K562 (cell line): ENCODE data around the gene CEMIP. TPM values are rescaled to one million over a fixed set of nuclear protein-coding genes. Genes with fewer than 3 reads are reported as not detected.

ENCODE experiments used
- ATAC-seq: fragments of 200-7000 bp; cut with Tn5 transposase; 3 replicates; pipeline ENCODE4 v1.9.1; 2020; ENCODE audit warnings: moderate library complexity
- BruUV-seq: library from RNA; stranded (reverse); fragments of 400-500 nt; replicated peaks from 2 replicates; lab custom pipeline; 2021; lab: Mats Ljungman, UMichigan
- CTCF ChIA-PET: fragments of 300-600 bp; formaldehyde crosslinking; extraction: SDS; loops from one replicate; lab custom pipeline; 2021; ENCODE audit warnings: low intra/inter-chr PET ratio; lab: Yijun Ruan, JAX
- POLR2A ChIA-PET: fragments of 300-600, 350-650 bp; sonication (Branson Sonifier 250); formaldehyde crosslinking; extraction: SDS; loops from one replicate; lab custom pipeline; 2021; ENCODE audit warnings: antibody characterized with exemption, inconsistent platforms; lab: Yijun Ruan, JAX
- DNase-seq, 4 experiments: peaks; one replicate each; pipeline versions ENCODE4 v3.0.0 to v3.0.0-alpha.2; 2011 to 2018; ENCODE audit warnings: low spot score in 3 of 4, mixed read lengths in 3 of 4; ENCODE audit errors: extremely low read depth in 1 of 4
- FAIRE-seq: peaks from 2 replicates; lab custom pipeline; 2011; peaks lifted over from hg19 to GRCh38; lab: Jason Lieb, UNC
- H2AFZ ChIP-seq: 2 replicates; pipeline ENCODE4 v1.6.0; 2011; ENCODE audit warnings: low read depth, low read length, control low read depth, inconsistent platforms
- H3K27ac ChIP-seq: fragments of 200-600 bp; 3 replicates; pipeline ENCODE4 v1.8.0; 2011; ENCODE audit warnings: low read depth, mild to moderate bottlenecking, control low read depth, inconsistent platforms, low read length, moderate library complexity, mixed read lengths; ENCODE audit errors: extremely low read depth
- H3K27me3 ChIP-seq, 2 experiments: fragments of 300-600 bp in 1 of 2; 2 replicates in 1 of 2; 3 replicates in 1 of 2; pipeline versions ENCODE4 v1.6.0 to v1.8.0; 2011; ENCODE audit warnings: inconsistent platforms in 2 of 2, low read length in 2 of 2, mild to moderate bottlenecking in 1 of 2, mixed read lengths in 1 of 2, moderate library complexity in 1 of 2; ENCODE audit not compliant: control insufficient read depth in 2 of 2, insufficient read depth in 2 of 2
- H3K36me3 ChIP-seq: fragments of 300-600 bp; 3 replicates; pipeline ENCODE4 v1.8.0; 2011; ENCODE audit warnings: mild to moderate bottlenecking, low read length, inconsistent platforms; ENCODE audit not compliant: control insufficient read depth, insufficient read depth
- H3K4me1 ChIP-seq, 2 experiments: fragments of 200-600 bp in 1 of 2; replicated peaks in 1 of 2; 2 replicates in 1 of 2; 3 replicates in 1 of 2; pipeline versions ENCODE4 v1.5.1 to v1.8.0; 2011; ENCODE audit warnings: inconsistent platforms in 2 of 2, low read length in 2 of 2, mild to moderate bottlenecking in 1 of 2, mixed read lengths in 1 of 2, moderate library complexity in 1 of 2; ENCODE audit not compliant: control insufficient read depth in 2 of 2, insufficient read depth in 2 of 2
- H3K4me2 ChIP-seq: 2 replicates; pipeline ENCODE4 v1.6.1; 2011; ENCODE audit warnings: low read length, control low read depth, inconsistent platforms, mixed read lengths; ENCODE audit not compliant: insufficient read depth
- H3K4me3 ChIP-seq: fragments of 200-600 bp; sonication (generic), shearing (Covaris generic); 2 replicates; pipeline ENCODE4 v1.5.1; 2016; ENCODE audit warnings: control low read depth, inconsistent platforms
- H3K79me2 ChIP-seq: fragments of 200-600 bp; 3 replicates; pipeline ENCODE4 v1.8.0; 2011; ENCODE audit warnings: low read length, inconsistent platforms; ENCODE audit not compliant: control insufficient read depth, insufficient read depth
- H3K9ac ChIP-seq, 2 experiments: 2 replicates each; pipeline versions ENCODE4 v1.6.0 to v1.6.1; 2011; ENCODE audit warnings: low read depth in 2 of 2, low read length in 2 of 2, control low read depth in 1 of 2, inconsistent platforms in 1 of 2, mild to moderate bottlenecking in 1 of 2, mixed read lengths in 1 of 2; ENCODE audit not compliant: insufficient read depth in 1 of 2
- H3K9me1 ChIP-seq: one replicate; pipeline ENCODE4 v1.6.0; 2011; ENCODE audit warnings: inconsistent platforms, mild to moderate bottlenecking, low read length, moderate library complexity; ENCODE audit not compliant: control insufficient read depth, insufficient read depth
- H3K9me3 ChIP-seq: replicated peaks from 2 replicates; pipeline ENCODE4 v1.5.1; 2011; ENCODE audit warnings: low read depth, low read length, inconsistent platforms; ENCODE audit not compliant: control insufficient read depth, insufficient read depth
- H4K20me1 ChIP-seq: replicated peaks from 2 replicates; pipeline ENCODE4 v1.6.1; 2011; ENCODE audit warnings: low read length, inconsistent platforms, mixed read lengths; ENCODE audit not compliant: control insufficient read depth, insufficient read depth
- CEBPG ChIP-seq, 3 experiments: fragments of 200-800 bp in 1 of 3; sonication (Bioruptor generic) in 1 of 3; sonication (generic) in 1 of 3; formaldehyde crosslinking in 1 of 3; IDR thresholded peaks in 2 of 3; conservative IDR thresholded peaks in 1 of 3; 2 replicates each; pipeline versions ENCODE4 v1.6.1 to v1.8.0; 2016 to 2022; ENCODE audit warnings: missing compliant biosample characterization in 2 of 3, missing genetic modification characterization in 2 of 3, mild to moderate bottlenecking in 1 of 3, missing genetic modification reagents in 1 of 3
- EZH2 ChIP-seq: IDR thresholded peaks from 2 replicates; pipeline ENCODE4 v1.6.1; 2012; ENCODE audit warnings: low read depth, mild to moderate bottlenecking, inconsistent platforms, low read length, borderline replicate concordance
- KDM1A ChIP-seq, 2 experiments: fragments of 450-650 bp; IDR thresholded peaks; 2 replicates each; pipeline ENCODE4 v1.6.1; 2016; ENCODE audit warnings: mild to moderate bottlenecking in 2 of 2
- RFX1 ChIP-seq: fragments of 450-650 bp; IDR thresholded peaks from 2 replicates; pipeline ENCODE4 v1.6.1; 2016; ENCODE audit warnings: mild to moderate bottlenecking, moderate library complexity
- SRF ChIP-seq, 2 experiments: fragments of 250-450, 450-650 bp in 1 of 2; sonication (Bioruptor Pico) in 1 of 2; sonication (generic) in 1 of 2; formaldehyde crosslinking; IDR thresholded peaks; 2 replicates each; pipeline versions ENCODE4 v1.5.0 to v1.5.1; 2020 to 2022; ENCODE audit warnings: mild to moderate bottlenecking in 1 of 2, missing genetic modification reagents in 1 of 2
- TSC22D4 ChIP-seq: fragments of 450-650 bp; IDR thresholded peaks from 2 replicates; pipeline ENCODE4 v1.6.1; 2016; ENCODE audit warnings: missing genetic modification characterization, missing biosample characterization, control low read depth
- ZNF778 ChIP-seq: fragments of 450-650 bp; formaldehyde crosslinking; IDR thresholded peaks from 2 replicates; pipeline ENCODE4 v1.4.0; 2020; ENCODE audit warnings: mild to moderate bottlenecking, moderate library complexity
- WGBS: fragments of 100-300 bp; shearing (Covaris generic); methylation state at CpG from one replicate; pipeline ENCODE4 v1.1.6; 2016; ENCODE audit warnings: low coverage, mixed read lengths; ENCODE audit not compliant: insufficient coverage; ENCODE audit errors: missing lambda C conversion rate; 5-methylcytosine and 5-hydroxymethylcytosine counted together
- in situ Hi-C: fragments of 300-500 bp; cut with MboI; formaldehyde crosslinking; loops from 4 replicates; pipeline ENCODE4 v1.15.0; 2018; ENCODE audit warnings: inconsistent platforms, mixed read lengths
- intact Hi-C: fragments of 100-400 bp; cut with micrococcal nuclease; formaldehyde crosslinking; loops from 2 replicates; pipeline ENCODE4 v1.14.2; 2022
- polyA plus RNA-seq, 8 experiments: library from polyadenylated mRNA; depleted of rRNA in 4 of 8; stranded (reverse) in 5 of 8; unstranded in 3 of 8; fragments of >200 nt; fragmentation: Nextera tagmentation in 2 of 8; fragmentation: Illumina TruSeq in 1 of 8; extraction: Ambion mirVana in 2 of 8; extraction: Trizol in 1 of 8; gene quantifications; 2 replicates each; pipeline versions ENCODE4 v1.2.1 to v1.2.3, GENCODE V29; 2011 to 2014; ENCODE audit warnings: inconsistent platforms in 1 of 8, missing spikeins in 1 of 8
- total RNA-seq, 7 experiments: library from RNA; depleted of rRNA in 6 of 7; stranded (reverse); fragments of >200 nt in 6 of 7; fragmentation: Illumina TruSeq in 2 of 7; extraction: Trizol in 2 of 7; gene quantifications; 2 replicates each; pipeline versions ENCODE4 v1.2.1 to v1.2.3, GENCODE V29; 2011 to 2021; ENCODE audit warnings: low replicate concordance in 1 of 7
- TF ChIP-seq, protein P1 (sequence below): sonication (generic); formaldehyde crosslinking; IDR thresholded peaks from 2 replicates; pipeline ENCODE4 v1.8.0; 2022; ENCODE audit warnings: missing genetic modification reagents, mild to moderate bottlenecking, borderline replicate concordance
- TF ChIP-seq, protein P2 (sequence below): sonication (generic); formaldehyde crosslinking; IDR thresholded peaks from 2 replicates; pipeline ENCODE4 v1.8.0; 2022; ENCODE audit warnings: mild to moderate bottlenecking, missing genetic modification reagents, borderline replicate concordance

CEMIP gene
- total and polyA plus RNA-seq, 9 of the 15 experiments (the other 6 are each of a cell fraction or from before 2014, with no cell fraction given) = 0.33 TPM; not detected in 8

DNA sequence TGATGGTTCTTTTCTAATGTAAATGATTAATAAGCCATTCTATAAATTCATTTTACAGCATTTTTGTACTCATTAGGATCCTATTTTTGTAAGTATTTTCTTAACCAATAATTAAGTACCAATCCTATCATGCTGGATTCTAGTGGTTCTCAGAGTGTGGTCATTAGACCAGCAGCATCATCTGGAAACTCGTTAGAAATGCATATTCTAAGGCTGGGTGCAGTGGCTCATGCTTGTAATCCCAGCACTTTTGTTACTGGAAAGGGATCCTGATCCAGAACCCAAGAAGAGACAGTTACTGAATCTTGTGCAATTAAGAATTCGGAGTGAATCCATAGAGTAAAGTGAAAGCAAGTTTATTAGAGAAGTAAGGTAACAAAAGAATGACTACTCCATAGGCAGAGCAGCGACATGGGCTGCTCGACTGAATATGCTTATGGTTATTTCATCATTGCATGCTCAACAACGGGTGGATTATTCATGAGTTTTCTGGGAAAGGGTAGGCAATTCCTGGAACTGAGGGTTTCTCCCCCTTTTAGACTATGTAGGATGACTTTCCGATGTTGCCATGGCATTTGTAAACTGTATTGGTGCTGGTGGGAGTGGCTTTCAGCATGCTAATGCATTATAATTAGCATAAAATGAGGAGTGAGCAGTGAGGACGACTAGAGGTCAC, 9.9 kb upstream of the CEMIP start (continued):
- TF ChIP-seq, protein P1, sequence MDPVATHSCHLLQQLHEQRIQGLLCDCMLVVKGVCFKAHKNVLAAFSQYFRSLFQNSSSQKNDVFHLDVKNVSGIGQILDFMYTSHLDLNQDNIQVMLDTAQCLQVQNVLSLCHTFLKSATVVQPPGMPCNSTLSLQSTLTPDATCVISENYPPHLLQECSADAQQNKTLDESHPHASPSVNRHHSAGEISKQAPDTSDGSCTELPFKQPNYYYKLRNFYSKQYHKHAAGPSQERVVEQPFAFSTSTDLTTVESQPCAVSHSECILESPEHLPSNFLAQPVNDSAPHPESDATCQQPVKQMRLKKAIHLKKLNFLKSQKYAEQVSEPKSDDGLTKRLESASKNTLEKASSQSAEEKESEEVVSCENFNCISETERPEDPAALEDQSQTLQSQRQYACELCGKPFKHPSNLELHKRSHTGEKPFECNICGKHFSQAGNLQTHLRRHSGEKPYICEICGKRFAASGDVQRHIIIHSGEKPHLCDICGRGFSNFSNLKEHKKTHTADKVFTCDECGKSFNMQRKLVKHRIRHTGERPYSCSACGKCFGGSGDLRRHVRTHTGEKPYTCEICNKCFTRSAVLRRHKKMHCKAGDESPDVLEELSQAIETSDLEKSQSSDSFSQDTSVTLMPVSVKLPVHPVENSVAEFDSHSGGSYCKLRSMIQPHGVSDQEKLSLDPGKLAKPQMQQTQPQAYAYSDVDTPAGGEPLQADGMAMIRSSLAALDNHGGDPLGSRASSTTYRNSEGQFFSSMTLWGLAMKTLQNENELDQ (CRISPR knock-in tag) = no peak
- TF ChIP-seq EZH2 = no peak
- no peak for TF ChIP-seq CEBPG (CRISPR knock-in tag; IDR thresholded peaks at IDR 0.05)
- TF ChIP-seq CEBPG (tag; conservative IDR thresholded peaks at IDR 0.05 in 1 of 2, IDR thresholded peaks at IDR 0.05 in 1 of 2) = peak in 1 of 2 experiments; percentile 87; a peak in 2 of 4 replicates
- TF ChIP-seq RFX1 = peak; percentile 63

DNA sequence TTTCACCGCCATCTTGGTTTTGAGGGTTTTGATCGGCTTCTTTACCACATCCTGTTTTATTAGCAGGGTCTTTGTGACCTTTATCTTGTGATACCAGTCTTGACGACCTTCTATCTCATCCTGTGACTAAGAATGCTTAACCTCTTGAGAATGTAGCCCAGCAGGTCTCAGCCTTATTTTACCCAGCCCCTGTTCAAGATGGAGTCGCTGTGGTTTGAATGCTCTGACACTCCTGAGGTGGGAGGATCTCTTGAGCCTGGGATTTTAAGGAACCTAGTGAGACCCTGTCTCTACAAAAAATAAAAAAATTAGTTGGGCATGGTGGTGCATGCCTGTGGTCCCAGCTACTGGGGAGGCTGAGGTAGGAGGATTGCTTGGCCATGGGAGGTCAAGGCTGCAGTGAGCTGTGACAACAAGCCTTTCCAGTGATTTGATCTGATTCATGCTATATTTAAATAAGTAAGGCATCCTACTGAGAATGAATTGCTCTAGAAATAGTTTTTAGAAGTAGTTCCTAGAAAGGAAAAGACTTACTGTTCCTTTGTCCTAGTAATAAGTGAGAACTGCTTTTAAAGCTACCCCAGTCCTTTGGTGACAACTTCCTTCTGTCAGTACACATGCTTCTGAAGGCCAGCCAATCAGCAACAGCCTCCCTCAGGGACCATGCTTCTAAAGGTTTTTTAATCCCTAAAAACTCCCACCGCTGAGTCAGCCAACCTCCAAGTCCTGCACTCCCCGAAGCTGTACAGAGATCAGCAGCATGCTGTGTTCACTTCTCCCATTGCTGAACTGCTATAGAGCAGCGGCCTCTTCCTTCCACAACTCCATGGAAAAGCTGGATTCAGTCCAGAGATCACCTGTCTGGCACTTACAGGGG, 9.1 kb upstream of the CEMIP start:
- intact Hi-C loops (no loop called here), in situ Hi-C loops (no loop called here)
- no peaks in the 10 kb centered on the region for H3K36me3 ChIP-seq
- DNase-seq (no peak), FAIRE-seq (no peak), ATAC-seq (no peak)
- no peak overlapping the region for H3K9ac ChIP-seq
- H3K79me2 ChIP-seq = no peaks in the 10 kb centered on the region
- H4K20me1 ChIP-seq = no peaks in the 10 kb centered on the region
- H3K4me2 ChIP-seq = no peak overlapping the region; the same call in 1 of the 2 replicates
- ChIA-PET CTCF (no interaction called here), POLR2A (no interaction called here)
- no peaks in the 10 kb centered on the region; the same call in 1 of the 2 replicates for H3K9me3 ChIP-seq
- H3K9me1 ChIP-seq = no peaks in the 10 kb centered on the region
- peaks cover 4 to 16% of the 10 kb centered on the region in 2 experiments; a peak in 4 of 5 replicates for H3K27me3 ChIP-seq
- BruUV-seq = no TSS peak
- H3K27ac ChIP-seq = no peak overlapping the region
- H2AFZ ChIP-seq = 0 out of 2 replicates have a peak overlapping the region, but pooled peaks have one; percentile 0
- WGBS = 2% methylated on average over 7 of the region's 7 CpGs
- no peaks in the 10 kb centered on the region for H3K4me1 ChIP-seq
- H3K4me3 ChIP-seq = no peak overlapping the region
- TF ChIP-seq TSC22D4 (no peak), KDM1A (IDR thresholded peaks at IDR 0.05) (no peak), SRF (CRISPR knock-in tag; IDR thresholded peaks at IDR 0.05) (no peak), ZNF778 (CRISPR knock-in tag) (no peak)
- TF ChIP-seq, protein P2, sequence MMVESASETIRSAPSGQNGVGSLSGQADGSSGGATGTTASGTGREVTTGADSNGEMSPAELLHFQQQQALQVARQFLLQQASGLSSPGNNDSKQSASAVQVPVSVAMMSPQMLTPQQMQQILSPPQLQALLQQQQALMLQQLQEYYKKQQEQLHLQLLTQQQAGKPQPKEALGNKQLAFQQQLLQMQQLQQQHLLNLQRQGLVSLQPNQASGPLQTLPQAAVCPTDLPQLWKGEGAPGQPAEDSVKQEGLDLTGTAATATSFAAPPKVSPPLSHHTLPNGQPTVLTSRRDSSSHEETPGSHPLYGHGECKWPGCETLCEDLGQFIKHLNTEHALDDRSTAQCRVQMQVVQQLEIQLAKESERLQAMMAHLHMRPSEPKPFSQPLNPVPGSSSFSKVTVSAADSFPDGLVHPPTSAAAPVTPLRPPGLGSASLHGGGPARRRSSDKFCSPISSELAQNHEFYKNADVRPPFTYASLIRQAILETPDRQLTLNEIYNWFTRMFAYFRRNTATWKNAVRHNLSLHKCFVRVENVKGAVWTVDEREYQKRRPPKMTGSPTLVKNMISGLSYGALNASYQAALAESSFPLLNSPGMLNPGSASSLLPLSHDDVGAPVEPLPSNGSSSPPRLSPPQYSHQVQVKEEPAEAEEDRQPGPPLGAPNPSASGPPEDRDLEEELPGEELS (CRISPR knock-in tag) = no peak
